ENCODE measurements around the gene CIAO3.

DNA sequence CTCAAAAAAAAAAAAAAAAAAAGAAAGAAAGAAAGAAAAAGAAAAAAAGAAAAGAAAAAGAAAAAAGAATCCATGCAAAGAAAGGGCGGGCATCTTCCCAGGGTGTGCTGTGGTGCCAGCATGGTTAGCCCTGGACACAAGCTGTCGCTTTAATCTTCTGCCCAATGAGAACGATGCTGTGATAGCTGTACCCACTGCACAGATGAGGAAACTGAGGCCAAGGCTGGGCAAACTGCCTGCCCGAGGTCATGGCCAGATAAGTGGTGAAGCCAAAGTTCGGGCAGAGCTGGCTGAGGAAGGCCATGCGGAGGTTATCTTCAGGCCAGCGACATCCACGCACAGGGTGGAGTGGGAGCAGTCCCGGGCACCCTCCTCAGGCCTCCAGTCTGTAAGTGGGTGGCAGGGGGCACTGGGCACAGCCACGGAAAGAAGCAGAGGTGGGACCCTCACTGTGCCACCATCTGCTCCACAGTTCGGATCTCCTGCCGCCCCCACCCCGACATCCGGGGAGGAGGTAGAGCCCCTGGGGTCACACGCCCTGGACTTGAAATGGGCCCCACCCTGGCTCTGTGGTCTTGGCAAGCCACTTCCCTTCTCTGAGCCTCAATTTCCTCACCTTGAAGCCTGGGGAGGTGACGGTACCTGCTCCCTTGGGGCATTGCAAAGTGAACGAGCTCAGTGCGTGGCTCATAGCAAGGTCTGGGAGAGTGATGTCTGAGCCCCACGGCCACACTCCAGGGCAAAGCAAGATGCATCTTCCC is 41.7 kb downstream of the CIAO3 start:
- TF ChIP-seq, protein P1, sequence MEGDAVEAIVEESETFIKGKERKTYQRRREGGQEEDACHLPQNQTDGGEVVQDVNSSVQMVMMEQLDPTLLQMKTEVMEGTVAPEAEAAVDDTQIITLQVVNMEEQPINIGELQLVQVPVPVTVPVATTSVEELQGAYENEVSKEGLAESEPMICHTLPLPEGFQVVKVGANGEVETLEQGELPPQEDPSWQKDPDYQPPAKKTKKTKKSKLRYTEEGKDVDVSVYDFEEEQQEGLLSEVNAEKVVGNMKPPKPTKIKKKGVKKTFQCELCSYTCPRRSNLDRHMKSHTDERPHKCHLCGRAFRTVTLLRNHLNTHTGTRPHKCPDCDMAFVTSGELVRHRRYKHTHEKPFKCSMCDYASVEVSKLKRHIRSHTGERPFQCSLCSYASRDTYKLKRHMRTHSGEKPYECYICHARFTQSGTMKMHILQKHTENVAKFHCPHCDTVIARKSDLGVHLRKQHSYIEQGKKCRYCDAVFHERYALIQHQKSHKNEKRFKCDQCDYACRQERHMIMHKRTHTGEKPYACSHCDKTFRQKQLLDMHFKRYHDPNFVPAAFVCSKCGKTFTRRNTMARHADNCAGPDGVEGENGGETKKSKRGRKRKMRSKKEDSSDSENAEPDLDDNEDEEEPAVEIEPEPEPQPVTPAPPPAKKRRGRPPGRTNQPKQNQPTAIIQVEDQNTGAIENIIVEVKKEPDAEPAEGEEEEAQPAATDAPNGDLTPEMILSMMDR (IDR thresholded peaks at IDR 0.05; ENCODE audit: poor library complexity, severe bottlenecking), result no peak
- TF ChIP-seq, protein P2, sequence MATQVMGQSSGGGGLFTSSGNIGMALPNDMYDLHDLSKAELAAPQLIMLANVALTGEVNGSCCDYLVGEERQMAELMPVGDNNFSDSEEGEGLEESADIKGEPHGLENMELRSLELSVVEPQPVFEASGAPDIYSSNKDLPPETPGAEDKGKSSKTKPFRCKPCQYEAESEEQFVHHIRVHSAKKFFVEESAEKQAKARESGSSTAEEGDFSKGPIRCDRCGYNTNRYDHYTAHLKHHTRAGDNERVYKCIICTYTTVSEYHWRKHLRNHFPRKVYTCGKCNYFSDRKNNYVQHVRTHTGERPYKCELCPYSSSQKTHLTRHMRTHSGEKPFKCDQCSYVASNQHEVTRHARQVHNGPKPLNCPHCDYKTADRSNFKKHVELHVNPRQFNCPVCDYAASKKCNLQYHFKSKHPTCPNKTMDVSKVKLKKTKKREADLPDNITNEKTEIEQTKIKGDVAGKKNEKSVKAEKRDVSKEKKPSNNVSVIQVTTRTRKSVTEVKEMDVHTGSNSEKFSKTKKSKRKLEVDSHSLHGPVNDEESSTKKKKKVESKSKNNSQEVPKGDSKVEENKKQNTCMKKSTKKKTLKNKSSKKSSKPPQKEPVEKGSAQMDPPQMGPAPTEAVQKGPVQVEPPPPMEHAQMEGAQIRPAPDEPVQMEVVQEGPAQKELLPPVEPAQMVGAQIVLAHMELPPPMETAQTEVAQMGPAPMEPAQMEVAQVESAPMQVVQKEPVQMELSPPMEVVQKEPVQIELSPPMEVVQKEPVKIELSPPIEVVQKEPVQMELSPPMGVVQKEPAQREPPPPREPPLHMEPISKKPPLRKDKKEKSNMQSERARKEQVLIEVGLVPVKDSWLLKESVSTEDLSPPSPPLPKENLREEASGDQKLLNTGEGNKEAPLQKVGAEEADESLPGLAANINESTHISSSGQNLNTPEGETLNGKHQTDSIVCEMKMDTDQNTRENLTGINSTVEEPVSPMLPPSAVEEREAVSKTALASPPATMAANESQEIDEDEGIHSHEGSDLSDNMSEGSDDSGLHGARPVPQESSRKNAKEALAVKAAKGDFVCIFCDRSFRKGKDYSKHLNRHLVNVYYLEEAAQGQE (IDR thresholded peaks at IDR 0.05; ENCODE audit: borderline replicate concordance), result no peak
- TF ChIP-seq EP300 (conservative IDR thresholded peaks at IDR 0.05; ENCODE audit: poor library complexity, severe bottlenecking) (no peak), MXI1 (conservative IDR thresholded peaks at IDR 0.05; ENCODE audit: poor library complexity, severe bottlenecking) (no peak), TAF1 (IDR thresholded peaks at IDR 0.05; ENCODE audit: low read depth) (no peak)
